Epithelial cell of proximal tubule (primary cell): ENCODE data around the gene IGF2R. TPM values are rescaled to one million over a fixed set of nuclear protein-coding genes. Genes with fewer than 3 reads are reported as not detected.

Experiments
- DNase-seq: peaks from one replicate; pipeline ENCODE4 v3.0.0-alpha.2; 2011; ENCODE audit warnings: low read depth
- H3K4me3 ChIP-seq: 2 replicates; pipeline ENCODE4 v1.5.1; 2011; ENCODE audit warnings: low read depth, mild to moderate bottlenecking, low read length
- total RNA-seq: library from RNA; depleted of rRNA; stranded (reverse); fragments of >200 nt; gene quantifications from 2 replicates; pipeline ENCODE4 v1.2.3, GENCODE V29; 2015
- TF ChIP-seq, protein P1 (sequence below): conservative IDR thresholded peaks from 2 replicates; pipeline ENCODE4 v1.5.1; 2012; ENCODE audit warnings: low read depth, mild to moderate bottlenecking, low read length

Gene IGF2R
- total RNA-seq, 1 donor from 2014 or later: 50.8 TPM

DNA sequence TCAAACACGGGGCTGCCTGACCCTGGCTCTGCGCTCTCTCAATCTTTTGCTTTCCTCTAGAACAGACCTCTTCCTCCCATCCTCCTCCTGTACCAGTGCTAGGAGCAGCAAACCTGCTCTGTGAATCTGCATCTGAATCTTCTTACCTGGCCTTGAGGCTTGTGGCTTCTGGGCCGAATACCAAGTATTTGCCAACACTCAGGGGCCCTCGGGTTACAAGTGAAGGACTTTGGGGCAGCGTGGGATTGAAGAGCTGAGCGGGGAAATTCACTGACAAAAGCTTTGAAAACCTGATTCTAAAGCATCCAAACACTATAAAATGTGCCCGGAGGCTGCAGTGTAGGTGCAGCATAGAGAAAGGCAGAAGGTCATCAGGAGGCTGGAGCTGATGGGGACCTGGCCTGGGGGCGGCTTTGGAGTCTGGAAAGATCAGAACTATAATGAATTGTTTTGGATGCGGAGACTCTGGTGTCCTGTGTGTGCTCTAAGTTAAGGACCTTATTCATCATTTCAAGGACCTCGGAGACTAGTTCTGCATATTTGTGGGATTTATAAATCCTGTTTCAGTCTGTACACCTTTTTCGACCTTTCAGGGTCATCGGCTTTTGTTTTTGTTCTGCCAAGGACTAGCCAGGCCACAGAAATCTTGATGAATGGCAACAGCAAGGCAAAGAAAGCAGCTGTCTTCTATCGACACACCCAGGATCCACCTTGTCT, 16.4 kb upstream of the IGF2R start:
- TF ChIP-seq, protein P1, sequence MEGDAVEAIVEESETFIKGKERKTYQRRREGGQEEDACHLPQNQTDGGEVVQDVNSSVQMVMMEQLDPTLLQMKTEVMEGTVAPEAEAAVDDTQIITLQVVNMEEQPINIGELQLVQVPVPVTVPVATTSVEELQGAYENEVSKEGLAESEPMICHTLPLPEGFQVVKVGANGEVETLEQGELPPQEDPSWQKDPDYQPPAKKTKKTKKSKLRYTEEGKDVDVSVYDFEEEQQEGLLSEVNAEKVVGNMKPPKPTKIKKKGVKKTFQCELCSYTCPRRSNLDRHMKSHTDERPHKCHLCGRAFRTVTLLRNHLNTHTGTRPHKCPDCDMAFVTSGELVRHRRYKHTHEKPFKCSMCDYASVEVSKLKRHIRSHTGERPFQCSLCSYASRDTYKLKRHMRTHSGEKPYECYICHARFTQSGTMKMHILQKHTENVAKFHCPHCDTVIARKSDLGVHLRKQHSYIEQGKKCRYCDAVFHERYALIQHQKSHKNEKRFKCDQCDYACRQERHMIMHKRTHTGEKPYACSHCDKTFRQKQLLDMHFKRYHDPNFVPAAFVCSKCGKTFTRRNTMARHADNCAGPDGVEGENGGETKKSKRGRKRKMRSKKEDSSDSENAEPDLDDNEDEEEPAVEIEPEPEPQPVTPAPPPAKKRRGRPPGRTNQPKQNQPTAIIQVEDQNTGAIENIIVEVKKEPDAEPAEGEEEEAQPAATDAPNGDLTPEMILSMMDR: no peak
- DNase-seq: no peak
- no peak overlapping the region for H3K4me3 ChIP-seq

DNA sequence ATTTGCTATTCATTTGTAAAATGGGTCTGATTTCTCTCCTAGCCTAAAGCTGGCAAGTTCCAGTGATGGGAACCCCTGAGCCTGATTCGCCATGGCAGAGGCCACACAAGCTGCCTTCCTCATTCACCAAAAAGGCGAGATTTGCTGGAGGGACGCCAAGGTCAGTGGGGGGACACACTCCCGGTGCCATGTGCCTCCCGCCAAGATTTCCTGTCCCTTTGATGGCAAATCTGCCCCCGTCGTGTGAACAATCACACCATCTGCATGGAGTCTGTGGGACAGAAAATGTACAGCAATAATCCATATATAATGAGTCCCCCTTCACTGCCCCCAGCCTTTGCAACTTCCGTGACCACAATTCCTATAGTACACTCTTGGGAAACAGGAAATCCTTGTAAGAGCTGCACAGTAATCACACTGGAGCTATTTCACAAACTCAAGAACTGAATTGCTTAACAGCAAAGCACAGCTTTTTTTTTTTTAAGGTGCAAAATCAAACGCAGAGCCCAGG, 15.7 kb upstream of the IGF2R start:
- TF ChIP-seq, protein P1: no peak
- DNase-seq: no peak
- no peak overlapping the region for H3K4me3 ChIP-seq

DNA sequence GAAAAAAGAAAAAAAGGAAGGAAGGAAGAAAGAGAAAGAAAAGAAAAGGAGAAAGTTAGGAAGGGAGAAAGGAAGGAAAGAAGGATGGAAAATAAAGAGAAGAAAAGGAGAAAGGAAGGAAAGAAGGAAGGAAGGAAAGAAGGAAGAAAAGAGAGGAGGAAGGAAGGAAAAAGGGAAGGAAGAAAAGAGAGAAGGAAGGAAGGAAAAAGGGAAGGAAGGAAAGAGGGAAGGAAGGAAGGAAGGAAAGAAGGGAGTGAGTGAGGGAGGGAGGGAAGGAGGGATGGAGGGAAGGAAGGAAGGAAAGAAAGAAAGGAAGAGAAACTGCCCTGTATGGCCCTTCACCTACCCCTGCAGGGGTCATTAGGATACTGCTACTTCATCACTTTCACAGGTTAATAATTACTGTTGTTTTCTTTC, 12.9 kb upstream of the IGF2R start:
- TF ChIP-seq, protein P1: no peak
- DNase-seq: no peak
- H3K4me3 ChIP-seq: no peak overlapping the region

DNA sequence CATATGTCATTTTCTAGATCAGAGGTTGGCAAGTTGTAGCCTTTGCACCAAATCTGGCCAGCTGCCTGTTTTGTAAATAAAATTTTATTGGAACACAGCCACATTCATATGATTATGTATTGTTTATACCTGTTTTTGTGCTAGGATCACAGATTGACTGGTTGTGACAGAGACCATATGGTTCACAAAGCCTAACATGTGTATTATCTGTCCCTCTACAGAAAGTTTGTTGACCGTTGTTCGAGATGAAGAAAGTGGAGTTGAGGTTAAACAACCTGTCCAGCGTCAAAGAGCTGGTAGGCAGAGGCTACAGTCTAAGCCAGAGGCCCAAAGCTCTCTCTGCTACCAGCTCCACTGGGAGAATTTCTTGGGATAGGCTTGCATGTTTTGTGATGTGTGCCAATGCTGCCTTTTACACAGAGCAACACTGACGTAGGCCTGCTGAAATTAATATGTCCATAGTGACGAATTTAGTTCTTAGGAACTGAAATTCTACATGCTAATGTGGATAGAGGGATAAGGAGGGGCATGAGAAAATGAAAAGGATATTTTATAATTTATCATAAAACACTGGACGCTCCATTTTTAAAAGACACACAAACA, 11.7 kb upstream of the IGF2R start:
- DNase-seq: no peak
- TF ChIP-seq, protein P1: no peak

DNA sequence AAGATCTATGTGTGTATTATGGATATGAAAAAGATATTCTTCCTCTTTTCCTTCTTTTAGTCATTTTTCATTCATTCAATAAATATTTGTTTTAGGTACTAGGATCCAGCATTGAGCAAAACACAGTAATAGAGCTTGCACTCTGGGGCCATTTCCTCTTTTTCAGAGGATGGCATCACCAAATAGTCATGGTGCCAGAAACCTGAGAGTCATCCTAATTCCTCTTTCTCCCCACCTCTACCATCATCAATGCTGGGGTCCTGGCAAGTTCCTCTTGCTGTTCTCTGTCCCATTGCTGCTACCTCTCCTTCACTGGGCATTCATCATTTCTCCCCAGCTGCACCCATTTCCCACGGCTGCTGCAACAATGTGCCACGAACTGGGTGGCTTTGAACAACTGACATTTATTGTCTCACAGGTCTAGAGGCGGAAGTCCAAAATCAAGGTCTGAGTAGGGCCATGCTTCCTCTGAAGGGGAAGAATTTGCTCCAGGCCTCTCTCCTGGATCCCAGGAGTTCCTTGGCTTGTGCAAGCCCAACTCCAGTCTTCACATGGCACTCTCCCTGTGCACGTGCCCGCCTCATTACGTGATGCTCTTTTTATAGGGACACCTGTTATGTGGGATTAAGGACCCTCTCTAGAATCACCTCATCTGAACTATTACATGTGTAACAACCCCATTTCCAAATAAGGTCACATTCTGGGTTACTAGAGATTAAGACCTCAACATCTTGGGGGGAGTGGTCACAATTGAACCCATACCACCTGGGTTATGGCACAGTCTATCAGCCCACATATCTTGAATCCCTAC, 9.5 kb upstream of the IGF2R start:
- H3K4me3 ChIP-seq: no peak overlapping the region
- TF ChIP-seq, protein P1: no peak

More for the DNA sequence above, 11.7 kb upstream of the IGF2R start:
- H3K4me3 ChIP-seq: no peak overlapping the region

DNA sequence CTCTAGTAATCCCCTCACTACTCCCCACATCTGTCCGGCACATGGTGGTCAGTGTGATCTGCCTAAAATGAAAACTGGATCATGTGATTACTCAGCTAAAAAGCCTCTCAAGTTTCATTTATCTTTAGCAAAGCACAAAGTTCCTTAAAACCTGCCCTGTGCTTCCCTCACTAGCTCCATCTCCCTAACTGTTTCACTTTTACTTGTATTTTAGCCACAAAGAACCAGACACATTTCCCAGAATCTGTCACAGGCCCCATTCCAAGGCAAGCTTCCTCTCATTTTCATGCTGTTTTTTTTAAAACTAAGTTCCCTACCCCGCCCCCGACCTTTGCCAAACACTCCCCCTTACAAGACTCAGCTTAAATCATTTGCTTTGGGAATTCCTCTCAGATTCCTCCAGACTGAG, 8.9 kb upstream of the IGF2R start:
- H3K4me3 ChIP-seq: no peak overlapping the region
- TF ChIP-seq, protein P1: no peak
- DNase-seq: no peak

More for the DNA sequence above, 9.5 kb upstream of the IGF2R start:
- DNase-seq: no peak
